Smooth muscle cell (in vitro differentiated cells): Measurements from ENCODE around the gene CEMP1. TPM values are rescaled to one million over a fixed set of nuclear protein-coding genes. Genes with fewer than 3 reads are reported as not detected.

Experiments
- DNase-seq: peaks from one replicate; lab custom pipeline; 2025; ENCODE audit not compliant: unreplicated experiment; lab: John Stamatoyannopoulos, UW
- H2AFZ ChIP-seq: fragments of 200-600 bp; sonication (generic); 2 replicates; pipeline ENCODE4 v1.6.0; 2016; ENCODE audit warnings: antibody characterized with exemption, low read depth, mild to moderate bottlenecking
- H3F3A ChIP-seq: fragments of 200-600 bp; sonication (generic); 2 replicates; pipeline ENCODE4 v1.6.0; 2017; ENCODE audit warnings: antibody characterized with exemption, low read depth
- H3K27ac ChIP-seq: fragments of 200-600 bp; sonication (generic); 2 replicates; pipeline ENCODE4 v1.5.1; 2016; ENCODE audit warnings: low read depth, mild to moderate bottlenecking
- H3K27me3 ChIP-seq: fragments of 200-600 bp; sonication (generic); 2 replicates; pipeline ENCODE4 v1.6.1; 2016; ENCODE audit warnings: low read depth, mild to moderate bottlenecking
- H3K36me3 ChIP-seq: fragments of 200-600 bp; sonication (generic); 2 replicates; pipeline ENCODE4 v1.5.1; 2016; ENCODE audit warnings: low read depth
- H3K4me1 ChIP-seq: fragments of 200-600 bp; sonication (generic); 2 replicates; pipeline ENCODE4 v1.5.1; 2016; ENCODE audit warnings: low read depth
- H3K4me2 ChIP-seq: fragments of 200-600 bp; sonication (generic); 2 replicates; pipeline ENCODE4 v1.6.0; 2016; ENCODE audit warnings: mild to moderate bottlenecking
- H3K4me3 ChIP-seq: fragments of 200-600 bp; sonication (generic); 2 replicates; pipeline ENCODE4 v1.5.1; 2016; ENCODE audit warnings: mild to moderate bottlenecking
- H3K79me2 ChIP-seq: fragments of 200-600 bp; sonication (generic); 2 replicates; pipeline ENCODE4 v1.6.0; 2016; ENCODE audit warnings: low read depth, mild to moderate bottlenecking
- H3K9ac ChIP-seq: fragments of 200-600 bp; sonication (generic); 2 replicates; pipeline ENCODE4 v1.6.0; 2016; ENCODE audit warnings: low read depth
- H3K9me3 ChIP-seq: fragments of 200-600 bp; sonication (generic); replicated peaks from 2 replicates; pipeline ENCODE4 v1.5.1; 2016; ENCODE audit warnings: low read depth
- H4K20me1 ChIP-seq: fragments of 200-600 bp; sonication (generic); 2 replicates; pipeline ENCODE4 v1.6.0; 2016; ENCODE audit warnings: low read depth
- WGBS: methylation state at CpG from one replicate; pipeline ENCODE4 v1.1.7; 2016; ENCODE audit warnings: low lambda C conversion rate; 5-methylcytosine and 5-hydroxymethylcytosine counted together
- polyA plus RNA-seq: library from polyadenylated mRNA; unstranded; fragments of >200 nt; fragmentation: Nextera tagmentation; extraction: Ambion mirVana; gene quantifications from 2 replicates; pipeline ENCODE4 v1.2.1, GENCODE V29; 2016
- total RNA-seq: library from RNA; depleted of rRNA; stranded (reverse); fragments of >200 nt; gene quantifications from 2 replicates; pipeline ENCODE4 v1.2.3, GENCODE V29; 2014
- TF ChIP-seq, protein P1 (sequence below): fragments of 200-600 bp; sonication (generic); IDR thresholded peaks from 2 replicates; pipeline ENCODE4 v1.5.1; 2017; ENCODE audit warnings: borderline replicate concordance, mild to moderate bottlenecking, antibody characterized with exemption; ENCODE audit not compliant: insufficient read depth, poor library complexity, severe bottlenecking

The CEMP1 gene
- total and polyA plus RNA-seq, 2 experiments from 2014 or later: 1.7 TPM; not detected in 1

- no peaks in the 10 kb centered on the region for H3K79me2 ChIP-seq
- WGBS: 97% methylated on average over 34 of the region's 36 CpGs
- no peak for DNase-seq
- TF ChIP-seq, protein P1, sequence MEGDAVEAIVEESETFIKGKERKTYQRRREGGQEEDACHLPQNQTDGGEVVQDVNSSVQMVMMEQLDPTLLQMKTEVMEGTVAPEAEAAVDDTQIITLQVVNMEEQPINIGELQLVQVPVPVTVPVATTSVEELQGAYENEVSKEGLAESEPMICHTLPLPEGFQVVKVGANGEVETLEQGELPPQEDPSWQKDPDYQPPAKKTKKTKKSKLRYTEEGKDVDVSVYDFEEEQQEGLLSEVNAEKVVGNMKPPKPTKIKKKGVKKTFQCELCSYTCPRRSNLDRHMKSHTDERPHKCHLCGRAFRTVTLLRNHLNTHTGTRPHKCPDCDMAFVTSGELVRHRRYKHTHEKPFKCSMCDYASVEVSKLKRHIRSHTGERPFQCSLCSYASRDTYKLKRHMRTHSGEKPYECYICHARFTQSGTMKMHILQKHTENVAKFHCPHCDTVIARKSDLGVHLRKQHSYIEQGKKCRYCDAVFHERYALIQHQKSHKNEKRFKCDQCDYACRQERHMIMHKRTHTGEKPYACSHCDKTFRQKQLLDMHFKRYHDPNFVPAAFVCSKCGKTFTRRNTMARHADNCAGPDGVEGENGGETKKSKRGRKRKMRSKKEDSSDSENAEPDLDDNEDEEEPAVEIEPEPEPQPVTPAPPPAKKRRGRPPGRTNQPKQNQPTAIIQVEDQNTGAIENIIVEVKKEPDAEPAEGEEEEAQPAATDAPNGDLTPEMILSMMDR: no peak
- no peak overlapping the region for H3K4me3 ChIP-seq
- H3K27ac ChIP-seq: no peak overlapping the region
- H3K9ac ChIP-seq: no peak overlapping the region
- no peaks in the 10 kb centered on the region for H3K9me3 ChIP-seq
- H4K20me1 ChIP-seq: no peaks in the 10 kb centered on the region
- H3K4me2 ChIP-seq: no peak overlapping the region
- no peaks in the 10 kb centered on the region for H3K36me3 ChIP-seq
- no peak overlapping the region for H2AFZ ChIP-seq
- H3K27me3 ChIP-seq: no peaks in the 10 kb centered on the region
- peaks cover 7% of the 10 kb centered on the region for H3F3A ChIP-seq
- H3K4me1 ChIP-seq: peaks cover 6% of the 10 kb centered on the region
Measured at GRCh38 chr16:2528161-2529060, 2.8 kb downstream of the CEMP1 start.

- Histone ChIP-seq H3K9me3 (no peaks in the 10 kb centered on the region), H3K9ac (no peak overlapping the region), H3K27me3 (no peaks in the 10 kb centered on the region), H3K4me3 (no peak overlapping the region), H3K79me2 (no peaks in the 10 kb centered on the region), H3K36me3 (no peaks in the 10 kb centered on the region), H3K27ac (no peak overlapping the region), H3K4me1 (peaks cover 6% of the 10 kb centered on the region), H4K20me1 (no peaks in the 10 kb centered on the region), H2AFZ (no peak overlapping the region), H3K4me2 (no peak overlapping the region), H3F3A (peaks cover 7% of the 10 kb centered on the region)
- TF ChIP-seq, protein P1: no peak
- 98% methylated on average over 24 of the region's 24 CpGs for WGBS
- no peak for DNase-seq
Measured at GRCh38 chr16:2527784-2528100, 3.5 kb downstream of the CEMP1 start.

GRCh38 chr16:2527071-2527783 lies 4.0 kb downstream of the CEMP1 start:
- Histone ChIP-seq H3K36me3 (no peaks in the 10 kb centered on the region), H3F3A (peaks cover 7% of the 10 kb centered on the region), H3K4me3 (no peak overlapping the region), H3K4me1 (peaks cover 6% of the 10 kb centered on the region), H3K27me3 (no peaks in the 10 kb centered on the region), H3K9me3 (no peaks in the 10 kb centered on the region), H3K79me2 (no peaks in the 10 kb centered on the region), H2AFZ (no peak overlapping the region), H4K20me1 (no peaks in the 10 kb centered on the region), H3K9ac (no peak overlapping the region), H3K27ac (no peak overlapping the region), H3K4me2 (no peak overlapping the region)
- WGBS: 95% methylated on average over 9 of the region's 12 CpGs
- DNase-seq: no peak
- TF ChIP-seq, protein P1: no peak
